Measurements from ENCODE around the gene AQR. TPM values are rescaled to one million over a fixed set of nuclear protein-coding genes. Genes with fewer than 3 reads are reported as not detected.

The AQR gene
- total and polyA plus RNA-seq, 2 of the 13 experiments (the other 11 are each of a cell fraction or from before 2014, with no cell fraction given) = 18.7 to 31.3 TPM

DNA sequence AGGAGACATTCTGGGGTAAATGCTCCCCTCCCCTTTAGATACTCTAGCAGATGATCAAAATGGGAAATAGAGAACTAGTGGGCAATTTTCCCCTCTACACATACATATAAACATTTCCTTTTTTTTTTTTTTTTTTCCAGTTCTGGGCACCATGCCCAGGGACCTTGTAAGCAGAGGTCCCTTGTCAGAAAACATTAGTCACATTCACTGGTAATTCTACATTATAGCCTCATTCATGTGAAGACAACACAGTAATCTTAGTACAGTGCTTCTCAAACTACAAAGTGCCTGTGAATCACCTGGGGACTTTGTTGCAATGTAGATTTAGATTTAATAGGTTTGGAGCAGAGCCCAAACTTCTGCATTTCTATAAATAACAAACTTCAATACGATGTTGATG lies 114.1 kb downstream of the AQR start (continued):
- TF ChIP-seq, protein P1, sequence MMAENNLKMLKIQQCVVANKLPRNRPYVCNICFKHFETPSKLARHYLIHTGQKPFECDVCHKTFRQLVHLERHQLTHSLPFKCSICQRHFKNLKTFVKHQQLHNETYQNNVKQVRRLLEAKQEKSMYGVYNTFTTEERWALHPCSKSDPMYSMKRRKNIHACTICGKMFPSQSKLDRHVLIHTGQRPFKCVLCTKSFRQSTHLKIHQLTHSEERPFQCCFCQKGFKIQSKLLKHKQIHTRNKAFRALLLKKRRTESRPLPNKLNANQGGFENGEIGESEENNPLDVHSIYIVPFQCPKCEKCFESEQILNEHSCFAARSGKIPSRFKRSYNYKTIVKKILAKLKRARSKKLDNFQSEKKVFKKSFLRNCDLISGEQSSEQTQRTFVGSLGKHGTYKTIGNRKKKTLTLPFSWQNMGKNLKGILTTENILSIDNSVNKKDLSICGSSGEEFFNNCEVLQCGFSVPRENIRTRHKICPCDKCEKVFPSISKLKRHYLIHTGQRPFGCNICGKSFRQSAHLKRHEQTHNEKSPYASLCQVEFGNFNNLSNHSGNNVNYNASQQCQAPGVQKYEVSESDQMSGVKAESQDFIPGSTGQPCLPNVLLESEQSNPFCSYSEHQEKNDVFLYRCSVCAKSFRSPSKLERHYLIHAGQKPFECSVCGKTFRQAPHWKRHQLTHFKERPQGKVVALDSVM (CRISPR knock-in tag; IDR thresholded peaks at IDR 0.05) = no peak
- no peak for TF ChIP-seq GATA4 (IDR thresholded peaks at IDR 0.05; ENCODE audit: borderline replicate concordance, low read depth)
- no peak for TF ChIP-seq ZNF354B (CRISPR knock-in tag; IDR thresholded peaks at IDR 0.05)
- no peak for TF ChIP-seq ZNF768 (CRISPR knock-in tag; IDR thresholded peaks at IDR 0.05)
- no peak for TF ChIP-seq NCOA5 (CRISPR knock-in tag; IDR thresholded peaks at IDR 0.05)
- no peak for TF ChIP-seq ZNF138 (CRISPR knock-in tag; IDR thresholded peaks at IDR 0.05; ENCODE audit: low read depth)

DNA sequence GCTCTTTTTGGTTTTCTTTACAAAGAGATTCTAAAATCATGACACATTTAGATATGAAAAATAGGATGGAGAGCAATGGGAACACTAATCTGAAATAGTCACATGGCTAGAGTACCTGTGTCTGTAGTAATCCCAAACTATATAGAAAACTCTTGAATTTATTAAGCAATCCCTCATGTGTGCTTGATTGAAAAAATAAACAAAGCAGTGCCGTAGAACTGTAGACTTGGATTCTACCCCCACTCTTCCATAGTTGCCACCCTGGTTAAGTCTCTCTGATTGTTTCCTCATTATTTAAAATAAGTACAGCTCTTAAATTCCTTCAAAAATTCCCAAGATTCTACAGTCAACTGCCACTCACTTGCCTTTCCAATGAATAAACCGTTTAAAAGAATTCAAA lies 115.3 kb downstream of the AQR start:
- Histone ChIP-seq H3K4me3 (replicated peaks in 1 of 3; ENCODE audit: insufficient read depth in 1 of 3, low read depth in 2 of 3, low read length in 3 of 3) (no peak overlapping the region), H3K36me3 (replicated peaks in 1 of 2; ENCODE audit: control insufficient read depth in 1 of 2, insufficient read depth in 2 of 2, low read length in 2 of 2) (peaks cover 7 to 22% of the 10 kb centered on the region in 2 experiments), H3K4me2 (ENCODE audit: low read depth, low read length) (no peak overlapping the region), H3K4me1 (ENCODE audit: insufficient read depth, low read length) (no peaks in the 10 kb centered on the region), H3K27me3 (ENCODE audit: control insufficient read depth in 1 of 2, insufficient read depth in 2 of 2, low read length in 2 of 2) (no peaks in the 10 kb centered on the region), H4K20me1 (ENCODE audit: insufficient read depth, low read length) (no peaks in the 10 kb centered on the region), H2AFZ (ENCODE audit: low read length) (no peak overlapping the region), H3K9ac (ENCODE audit: insufficient read depth, low read depth, low read length) (no peak overlapping the region), H3K9me3 (ENCODE audit: low read length) (no peaks in the 10 kb centered on the region), H3K27ac (ENCODE audit: extremely low read length, insufficient read depth, low read length) (no peak overlapping the region), H3K79me2 (ENCODE audit: insufficient read depth, low read length) (no peaks in the 10 kb centered on the region)
- TF ChIP-seq, protein P2, sequence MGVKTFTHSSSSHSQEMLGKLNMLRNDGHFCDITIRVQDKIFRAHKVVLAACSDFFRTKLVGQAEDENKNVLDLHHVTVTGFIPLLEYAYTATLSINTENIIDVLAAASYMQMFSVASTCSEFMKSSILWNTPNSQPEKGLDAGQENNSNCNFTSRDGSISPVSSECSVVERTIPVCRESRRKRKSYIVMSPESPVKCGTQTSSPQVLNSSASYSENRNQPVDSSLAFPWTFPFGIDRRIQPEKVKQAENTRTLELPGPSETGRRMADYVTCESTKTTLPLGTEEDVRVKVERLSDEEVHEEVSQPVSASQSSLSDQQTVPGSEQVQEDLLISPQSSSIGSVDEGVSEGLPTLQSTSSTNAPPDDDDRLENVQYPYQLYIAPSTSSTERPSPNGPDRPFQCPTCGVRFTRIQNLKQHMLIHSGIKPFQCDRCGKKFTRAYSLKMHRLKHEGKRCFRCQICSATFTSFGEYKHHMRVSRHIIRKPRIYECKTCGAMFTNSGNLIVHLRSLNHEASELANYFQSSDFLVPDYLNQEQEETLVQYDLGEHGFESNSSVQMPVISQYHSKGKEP (CRISPR knock-in tag; IDR thresholded peaks at IDR 0.05) = no peak
- TF ChIP-seq SRF (IDR thresholded peaks at IDR 0.05; ENCODE audit: low read depth, low read length) (no peak), ZFP37 (CRISPR knock-in tag; IDR thresholded peaks at IDR 0.05; ENCODE audit: borderline replicate concordance) (no peak)
- BruUV-seq (replicated peaks) = TSS peak; percentile 11
- FAIRE-seq (no peak), ATAC-seq (no peak), DNase-seq (ENCODE audit: low spot score) (no peak)
- ChIA-PET CTCF (ENCODE audit: low intra/inter-chr PET ratio, low total read pairs) (no interaction called here), POLR2A (no interaction called here)
- in situ Hi-C loops (cut with HindIII; ENCODE audit: extremely low pct_ligation_motif_present, low pct_unique_long_range_greater_than_20kb) (no loop called here), intact Hi-C loops (cut with micrococcal nuclease; ENCODE audit: unreplicated experiment) (no loop called here)
- 97% methylated on average over 2 of the region's 2 CpGs for WGBS (ENCODE audit: low lambda C conversion rate)
